Dermis blood vessel endothelial cell (primary cell): ENCODE measurements around the gene GAS6. TPM values are rescaled to one million over a fixed set of nuclear protein-coding genes. Genes with fewer than 3 reads are reported as not detected.
"Not testable (repeated sequence)": the region's sequence is repeated elsewhere in the genome, so short reads cannot be mapped to it uniquely, and the experiment has no call there.

Experiments
- DNase-seq: peaks from one replicate; pipeline ENCODE4 v3.0.0; 2010
- total RNA-seq: library from RNA; depleted of rRNA; stranded (reverse); fragments of >200 nt; gene quantifications from 2 replicates; pipeline ENCODE4 v1.2.3, GENCODE V29; 2014

Gene GAS6
- 147 and 174 TPM in 2 replicates for total RNA-seq

GRCh38 chr13:113863524-113864272, at the start of gene GAS6:
Gene GAS6, minus strand, starts transcription at chr13:113864076. Its CDS starts 156 bp downstream, at chr13:113863920.
- peak; percentile 56 for DNase-seq

- not testable (repeated sequence) for DNase-seq
Observed at GRCh38 chr13:113913408-113913807, 49.5 kb upstream of the GAS6 start.

GRCh38 chr13:113912596-113912995, 48.7 kb upstream of the GAS6 start:
- no peak for DNase-seq

GRCh38 chr13:113907635-113908617, 44.0 kb upstream of the GAS6 start:
- no peak for DNase-seq

- no peak for DNase-seq
Observed at GRCh38 chr13:113906571-113906970, 42.7 kb upstream of the GAS6 start.

GRCh38 chr13:113905942-113906341, 42.1 kb upstream of the GAS6 start:
- DNase-seq, result no peak

GRCh38 chr13:113905018-113905417, 41.1 kb upstream of the GAS6 start:
- no peak for DNase-seq

- peak; percentile 80 for DNase-seq
Observed at GRCh38 chr13:113904411-113904810, 40.5 kb upstream of the GAS6 start.

GRCh38 chr13:113903912-113904311, 40.0 kb upstream of the GAS6 start:
- no peak for DNase-seq

- DNase-seq, result no peak
Observed at GRCh38 chr13:113902986-113903775, 39.3 kb upstream of the GAS6 start.

- DNase-seq, result no peak
Observed at GRCh38 chr13:113902481-113902880, 38.6 kb upstream of the GAS6 start.

GRCh38 chr13:113901642-113902041, 37.8 kb upstream of the GAS6 start:
- no peak for DNase-seq

- no peak for DNase-seq
Observed at GRCh38 chr13:113901231-113901630, 37.4 kb upstream of the GAS6 start.

GRCh38 chr13:113900646-113901045, 36.8 kb upstream of the GAS6 start:
- no peak for DNase-seq

- no peak for DNase-seq
Observed at GRCh38 chr13:113898391-113898790, 34.5 kb upstream of the GAS6 start.

GRCh38 chr13:113897966-113898365, 34.1 kb upstream of the GAS6 start:
- no peak for DNase-seq

GRCh38 chr13:113897161-113897560, 33.3 kb upstream of the GAS6 start:
- peak; percentile 75 for DNase-seq

GRCh38 chr13:113895436-113895835, 31.6 kb upstream of the GAS6 start:
- no peak for DNase-seq

GRCh38 chr13:113890774-113891480, 27.1 kb upstream of the GAS6 start:
- no peak for DNase-seq

- no peak for DNase-seq
Observed at GRCh38 chr13:113889467-113889866, 25.6 kb upstream of the GAS6 start.

- DNase-seq, result no peak
Observed at GRCh38 chr13:113888701-113889330, 24.9 kb upstream of the GAS6 start.
